HepG2 (cell line): ENCODE data around the gene GRHL1. TPM values are rescaled to one million over a fixed set of nuclear protein-coding genes. Genes with fewer than 3 reads are reported as not detected.

Experiments
- JDP2 ChIP-seq: sonication (generic); formaldehyde crosslinking; IDR thresholded peaks from 2 replicates; pipeline ENCODE4 v1.8.1; 2022; ENCODE audit warnings: missing genetic modification reagents, borderline replicate concordance
- MBNL3 ChIP-seq: fragments of 250-450 bp; sonication (Bioruptor Pico); conservative IDR thresholded peaks from 2 replicates; pipeline ENCODE4 v1.8.0; 2022; ENCODE audit warnings: mild to moderate bottlenecking, inconsistent platforms
- RBFOX2 ChIP-seq: fragments of 200-400 bp; formaldehyde crosslinking; IDR thresholded peaks from 2 replicates; pipeline ENCODE4 v1.6.1; 2017; ENCODE audit warnings: low read depth, mild to moderate bottlenecking, low read length
- REL ChIP-seq: sonication (generic); formaldehyde crosslinking; conservative IDR thresholded peaks from 2 replicates; pipeline ENCODE4 v1.8.0; 2022; ENCODE audit warnings: mild to moderate bottlenecking, missing genetic modification reagents, moderate library complexity
- SNAPC2 ChIP-seq: sonication (generic); formaldehyde crosslinking; IDR thresholded peaks from 2 replicates; pipeline ENCODE4 v1.8.1; 2022; ENCODE audit warnings: mild to moderate bottlenecking, missing genetic modification reagents
- ZBTB33 ChIP-seq: sonication (generic); formaldehyde crosslinking; IDR thresholded peaks from 2 replicates; pipeline ENCODE4 v1.4.0; 2020; ENCODE audit warnings: missing genetic modification reagents
- ZNF550 ChIP-seq: sonication (generic); formaldehyde crosslinking; IDR thresholded peaks from 2 replicates; pipeline ENCODE4 v1.4.0; 2020; ENCODE audit warnings: mild to moderate bottlenecking, missing genetic modification reagents, borderline replicate concordance
- ZNF850 ChIP-seq: sonication (generic); formaldehyde crosslinking; conservative IDR thresholded peaks from 2 replicates; pipeline ENCODE4 v1.9.0; 2021; ENCODE audit warnings: mild to moderate bottlenecking, missing genetic modification reagents
- ZXDC ChIP-seq: sonication (generic); formaldehyde crosslinking; IDR thresholded peaks from 2 replicates; pipeline ENCODE4 v1.5.0; 2020; ENCODE audit warnings: mild to moderate bottlenecking, missing genetic modification reagents
- polyA plus RNA-seq, 8 experiments: library from polyadenylated mRNA; depleted of rRNA in 3 of 8; stranded (reverse) in 7 of 8; unstranded in 1 of 8; fragments of >200 nt; fragmentation: Illumina TruSeq in 4 of 8; extraction: Trizol in 4 of 8; gene quantifications; 2 replicates each; pipeline versions ENCODE4 v1.2.1 to v1.2.3, GENCODE V29; 2011 to 2016; ENCODE audit warnings: low read depth in 4 of 8, missing spikeins in 1 of 8, mixed read lengths in 1 of 8; ENCODE audit not compliant: insufficient read depth in 1 of 8
- total RNA-seq, 5 experiments: library from RNA; depleted of rRNA; stranded (reverse); fragments of >200 nt; fragmentation: Illumina TruSeq; extraction: Trizol; gene quantifications; 2 replicates each; pipeline ENCODE4 v1.2.3, GENCODE V29; 2016; ENCODE audit warnings: low read depth in 1 of 5
- TF ChIP-seq, protein P1 (sequence below): sonication (generic); formaldehyde crosslinking; IDR thresholded peaks from 2 replicates; pipeline ENCODE4 v1.5.0; 2020; ENCODE audit warnings: mild to moderate bottlenecking, missing genetic modification reagents, borderline replicate concordance
- TF ChIP-seq, protein P2 (sequence below): sonication (generic); formaldehyde crosslinking; IDR thresholded peaks from 2 replicates; pipeline ENCODE4 v1.4.0; 2020; ENCODE audit warnings: missing genetic modification reagents, mild to moderate bottlenecking, borderline replicate concordance

The GRHL1 gene
- total and polyA plus RNA-seq, 2 of the 13 experiments (the other 11 are each of a cell fraction or from before 2014, with no cell fraction given): 9.3 to 12.0 TPM

GRCh38 chr2:10008809-10009176 lies 57.3 kb downstream of the GRHL1 start (continued):
- TF ChIP-seq ZBTB33 (no peak), SNAPC2 (CRISPR knock-in tag) (no peak), ZXDC (CRISPR knock-in tag) (no peak), MBNL3 (CRISPR knock-in tag) (no peak), RBFOX2 (no peak), ZNF850 (CRISPR knock-in tag) (no peak), REL (CRISPR knock-in tag) (no peak), JDP2 (no peak), ZNF550 (CRISPR knock-in tag) (no peak)
- TF ChIP-seq, protein P1, sequence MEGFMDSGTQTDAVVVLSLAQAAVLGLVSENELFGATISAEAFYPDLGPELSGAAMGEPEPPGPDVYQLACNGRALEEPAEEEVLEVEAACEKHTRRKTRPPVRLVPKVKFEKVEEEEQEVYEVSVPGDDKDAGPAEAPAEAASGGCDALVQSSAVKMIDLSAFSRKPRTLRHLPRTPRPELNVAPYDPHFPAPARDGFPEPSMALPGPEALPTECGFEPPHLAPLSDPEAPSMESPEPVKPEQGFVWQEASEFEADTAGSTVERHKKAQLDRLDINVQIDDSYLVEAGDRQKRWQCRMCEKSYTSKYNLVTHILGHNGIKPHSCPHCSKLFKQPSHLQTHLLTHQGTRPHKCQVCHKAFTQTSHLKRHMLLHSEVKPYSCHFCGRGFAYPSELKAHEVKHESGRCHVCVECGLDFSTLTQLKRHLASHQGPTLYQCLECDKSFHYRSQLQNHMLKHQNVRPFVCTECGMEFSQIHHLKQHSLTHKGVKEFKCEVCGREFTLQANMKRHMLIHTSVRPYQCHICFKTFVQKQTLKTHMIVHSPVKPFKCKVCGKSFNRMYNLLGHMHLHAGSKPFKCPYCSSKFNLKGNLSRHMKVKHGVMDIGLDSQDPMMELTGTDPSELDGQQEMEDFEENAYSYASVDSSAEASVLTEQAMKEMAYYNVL (CRISPR knock-in tag): no peak
- TF ChIP-seq, protein P2, sequence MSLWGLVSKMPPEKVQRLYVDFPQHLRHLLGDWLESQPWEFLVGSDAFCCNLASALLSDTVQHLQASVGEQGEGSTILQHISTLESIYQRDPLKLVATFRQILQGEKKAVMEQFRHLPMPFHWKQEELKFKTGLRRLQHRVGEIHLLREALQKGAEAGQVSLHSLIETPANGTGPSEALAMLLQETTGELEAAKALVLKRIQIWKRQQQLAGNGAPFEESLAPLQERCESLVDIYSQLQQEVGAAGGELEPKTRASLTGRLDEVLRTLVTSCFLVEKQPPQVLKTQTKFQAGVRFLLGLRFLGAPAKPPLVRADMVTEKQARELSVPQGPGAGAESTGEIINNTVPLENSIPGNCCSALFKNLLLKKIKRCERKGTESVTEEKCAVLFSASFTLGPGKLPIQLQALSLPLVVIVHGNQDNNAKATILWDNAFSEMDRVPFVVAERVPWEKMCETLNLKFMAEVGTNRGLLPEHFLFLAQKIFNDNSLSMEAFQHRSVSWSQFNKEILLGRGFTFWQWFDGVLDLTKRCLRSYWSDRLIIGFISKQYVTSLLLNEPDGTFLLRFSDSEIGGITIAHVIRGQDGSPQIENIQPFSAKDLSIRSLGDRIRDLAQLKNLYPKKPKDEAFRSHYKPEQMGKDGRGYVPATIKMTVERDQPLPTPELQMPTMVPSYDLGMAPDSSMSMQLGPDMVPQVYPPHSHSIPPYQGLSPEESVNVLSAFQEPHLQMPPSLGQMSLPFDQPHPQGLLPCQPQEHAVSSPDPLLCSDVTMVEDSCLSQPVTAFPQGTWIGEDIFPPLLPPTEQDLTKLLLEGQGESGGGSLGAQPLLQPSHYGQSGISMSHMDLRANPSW (CRISPR knock-in tag): no peak
